ENCODE measurements around the gene CAMKK2.

DNA sequence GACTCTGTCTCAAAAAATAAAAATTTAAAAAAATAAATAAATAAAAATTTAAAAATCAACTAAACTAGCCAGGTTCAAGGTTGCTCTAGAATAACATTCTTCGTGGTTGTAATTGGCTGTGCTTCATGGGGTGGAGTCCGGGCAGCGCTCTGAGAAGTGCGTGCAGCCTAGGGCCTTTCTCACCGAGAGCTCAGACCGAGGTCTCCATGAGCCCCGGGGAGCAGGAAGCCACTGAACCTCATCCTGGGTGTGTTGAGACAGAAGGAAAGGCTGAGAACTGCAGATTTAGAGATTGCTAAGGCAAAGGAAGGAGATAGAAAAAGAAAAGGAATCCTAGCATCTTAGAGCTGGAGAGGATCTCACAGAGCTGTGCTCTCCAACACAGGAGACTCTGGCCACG lies 71.9 kb downstream of the CAMKK2 start:
- TF ChIP-seq CTCF (conservative IDR thresholded peaks at IDR 0.05; ENCODE audit: low read length): no peak
- no peak for TF ChIP-seq EZH2phosphoT487 (IDR thresholded peaks at IDR 0.05; ENCODE audit: borderline replicate concordance, low read depth, low read length)
